PC-3 (cell line): ENCODE measurements around the gene OVCH1. TPM values are rescaled to one million over a fixed set of nuclear protein-coding genes. Genes with fewer than 3 reads are reported as not detected.
"Not testable (repeated sequence)": the region's sequence is repeated elsewhere in the genome, so short reads cannot be mapped to it uniquely, and the experiment has no call there.

ENCODE experiments used
- ATAC-seq: fragments of 200-7000 bp; cut with Tn5 transposase; 2 replicates; pipeline ENCODE4 v1.9.1; 2020; ENCODE audit warnings: mild to moderate bottlenecking, moderate library complexity
- BruUV-seq: library from RNA; stranded (reverse); fragments of 400-500 nt; replicated peaks from 2 replicates; lab custom pipeline; 2021; lab: Mats Ljungman, UMichigan
- CTCF ChIA-PET: fragments of 300-600 bp; sonication (Branson Sonifier 250); formaldehyde crosslinking; loops from one replicate; lab custom pipeline; 2022; ENCODE audit warnings: antibody characterized with exemption; lab: Charles Lee
- POLR2A ChIA-PET: fragments of 300-600 bp; sonication (Branson Sonifier 250); formaldehyde crosslinking; loops from one replicate; lab custom pipeline; 2022; ENCODE audit warnings: antibody characterized with exemption; ENCODE audit not compliant: unreplicated experiment; lab: Charles Lee
- DNase-seq: peaks from one replicate; pipeline ENCODE4 v3.0.0-alpha.2; 2015
- H2AFZ ChIP-seq: fragments of 300-600 bp; sonication (generic); 2 replicates; pipeline ENCODE4 v1.6.0; 2016; ENCODE audit warnings: antibody characterized with exemption, low read length
- H3F3A ChIP-seq: fragments of 300-600 bp; sonication (generic); one replicate; pipeline ENCODE4 v1.6.0; 2017; ENCODE audit warnings: antibody characterized with exemption, low read length, control low read depth, mild to moderate bottlenecking; ENCODE audit not compliant: unreplicated experiment
- H3K27ac ChIP-seq: fragments of 300-600 bp; sonication (generic); 2 replicates; pipeline ENCODE4 v1.5.1; 2016; ENCODE audit warnings: mild to moderate bottlenecking, low read length
- H3K27me3 ChIP-seq: fragments of 300-600 bp; sonication (generic); 2 replicates; pipeline ENCODE4 v1.6.1; 2016; ENCODE audit warnings: low read length, mixed read lengths
- H3K36me3 ChIP-seq: fragments of 300-600 bp; sonication (generic); 2 replicates; pipeline ENCODE4 v1.6.1; 2016; ENCODE audit warnings: low read depth, mixed run types, low read length, mixed read lengths
- H3K4me1 ChIP-seq: fragments of 300-600 bp; sonication (generic); 2 replicates; pipeline ENCODE4 v1.5.1; 2016; ENCODE audit warnings: low read length; ENCODE audit not compliant: insufficient read depth
- H3K4me2 ChIP-seq: fragments of 300-600 bp; sonication (generic); 2 replicates; pipeline ENCODE4 v1.6.0; 2016; ENCODE audit warnings: low read length
- H3K4me3 ChIP-seq: fragments of 300-600 bp; sonication (generic); 2 replicates; pipeline ENCODE4 v1.5.1; 2016; ENCODE audit warnings: mild to moderate bottlenecking, low read length, mixed read lengths
- H3K79me2 ChIP-seq: fragments of 300-600 bp; sonication (generic); 2 replicates; pipeline ENCODE4 v1.6.1; 2017; ENCODE audit warnings: low read length, mixed read lengths
- H3K9ac ChIP-seq: fragments of 300-600 bp; sonication (generic); 2 replicates; pipeline ENCODE4 v1.6.0; 2016; ENCODE audit warnings: mild to moderate bottlenecking, low read length
- H3K9me2 ChIP-seq: fragments of 300-600 bp; sonication (generic); replicated peaks from 2 replicates; pipeline ENCODE4 v1.6.1; 2016; ENCODE audit warnings: mixed run types, low read length, mixed read lengths
- H3K9me3 ChIP-seq: fragments of 300-600 bp; sonication (generic); 2 replicates; pipeline ENCODE4 v1.6.1; 2016; ENCODE audit warnings: low read length, mixed read lengths
- H4K20me1 ChIP-seq: fragments of 300-600 bp; sonication (generic); 2 replicates; pipeline ENCODE4 v1.6.1; 2016; ENCODE audit warnings: low read length, mixed read lengths
- CTCF ChIP-seq: fragments of 300-600 bp; sonication (generic); conservative IDR thresholded peaks from 2 replicates; pipeline ENCODE4 v1.5.1; 2017; ENCODE audit warnings: antibody characterized with exemption, low read depth, mild to moderate bottlenecking, low read length
- EZH2 ChIP-seq: fragments of 300-600 bp; sonication (generic); IDR thresholded peaks from one replicate; pipeline ENCODE4 v1.6.1; 2017; ENCODE audit warnings: antibody characterized with exemption, mild to moderate bottlenecking, low read length; ENCODE audit not compliant: unreplicated experiment
- EZH2phosphoT487 ChIP-seq: fragments of 300-600 bp; sonication (generic); IDR thresholded peaks from 2 replicates; pipeline ENCODE4 v1.6.1; 2018; ENCODE audit warnings: mild to moderate bottlenecking, antibody characterized with exemption, low read length, borderline replicate concordance
- intact Hi-C: fragments of 100-400 bp; cut with micrococcal nuclease; formaldehyde crosslinking; loops from 2 replicates; pipeline ENCODE4 v1.9.0; 2023
- total RNA-seq: library from RNA; depleted of rRNA; stranded (reverse); fragments of >200 nt; gene quantifications from 2 replicates; pipeline ENCODE4 v1.2.3, GENCODE V29; 2014

The OVCH1 gene
- total RNA-seq, 1 experiment from 2014 or later = not detected

- H4K20me1 ChIP-seq = no peaks in the 10 kb centered on the region
- no peak for DNase-seq
- intact Hi-C loops = no loop called here
- no peaks in the 10 kb centered on the region for H3K4me1 ChIP-seq
- no peak overlapping the region for H3K9ac ChIP-seq
- H3K27ac ChIP-seq = no peak overlapping the region
- H3K36me3 ChIP-seq = no peaks in the 10 kb centered on the region
- H3K79me2 ChIP-seq = no peaks in the 10 kb centered on the region
- no peak for ATAC-seq
- no peak overlapping the region for H3K4me2 ChIP-seq
- no peak overlapping the region for H2AFZ ChIP-seq
- BruUV-seq = no TSS peak
- TF ChIP-seq CTCF = no peak
- TF ChIP-seq EZH2 = no peak
- TF ChIP-seq EZH2phosphoT487 = no peak
- ChIA-PET POLR2A (no interaction called here), CTCF (no interaction called here)
- no peaks in the 10 kb centered on the region for H3K9me2 ChIP-seq
- no peaks in the 10 kb centered on the region for H3F3A ChIP-seq
- H3K9me3 ChIP-seq = no peaks in the 10 kb centered on the region
- 0 out of 2 replicates have a peak, but pooled peaks cover 4% of the 10 kb centered on the region for H3K27me3 ChIP-seq
- no peak overlapping the region for H3K4me3 ChIP-seq
Measured at GRCh38 chr12:29437575-29437974, 59.9 kb downstream of the OVCH1 start.

- H3K4me1 ChIP-seq, H3K9me2 ChIP-seq, POLR2A ChIA-PET, H3K27ac ChIP-seq, H3K36me3 ChIP-seq, DNase-seq, H3K27me3 ChIP-seq, H3K4me2 ChIP-seq, intact Hi-C loops, CTCF ChIA-PET, H3K79me2 ChIP-seq, H3F3A ChIP-seq, H3K9ac ChIP-seq, H3K4me3 ChIP-seq, H2AFZ ChIP-seq, BruUV-seq, H3K9me3 ChIP-seq, H4K20me1 ChIP-seq, ATAC-seq: not testable (repeated sequence)
Measured at GRCh38 chr12:29436815-29437214, 60.7 kb downstream of the OVCH1 start.

- no peaks in the 10 kb centered on the region for H3F3A ChIP-seq
- H3K9me2 ChIP-seq = 0 out of 2 replicates have a peak, but pooled peaks cover 3% of the 10 kb centered on the region
- ATAC-seq = peak; percentile 64
- ChIA-PET CTCF (interaction anchor here (0.5 to 0.6 kb wide), 2 partner anchors 47 to 702 kb away, joined by 3 to 7 read pairs; no protein-coding TSS in a partner anchor), POLR2A (no interaction called here)
- DNase-seq = peak; percentile 79
- no peaks in the 10 kb centered on the region for H3K27me3 ChIP-seq
- H3K79me2 ChIP-seq = no peaks in the 10 kb centered on the region
- no peak overlapping the region for H3K4me3 ChIP-seq
- intact Hi-C loops = loop anchor here (1.0 kb wide), 2 partner anchors 50 to 86 kb away; partner anchors contain the start of gene ERGIC2
- peak overlapping the region; percentile 3; the same call in 1 of the 2 replicates for H3K9ac ChIP-seq
- H4K20me1 ChIP-seq = no peaks in the 10 kb centered on the region
- TF ChIP-seq EZH2phosphoT487 = no peak
- TF ChIP-seq EZH2 = no peak
- no peak for TF ChIP-seq CTCF
- H3K36me3 ChIP-seq = no peaks in the 10 kb centered on the region
- H2AFZ ChIP-seq = no peak overlapping the region
- H3K4me1 ChIP-seq = peaks cover 41% of the 10 kb centered on the region
- H3K9me3 ChIP-seq = no peaks in the 10 kb centered on the region
- no TSS peak for BruUV-seq
- H3K27ac ChIP-seq = peak overlapping the region; percentile 54
- H3K4me2 ChIP-seq = peak overlapping the region; percentile 22
Measured at GRCh38 chr12:29431513-29431912, 66.0 kb downstream of the OVCH1 start.
